HAP-1 (cell line): ENCODE measurements around the gene DDX20.

Experiments
- DNase-seq, 2 experiments: peaks; one replicate each; pipeline ENCODE4 v3.0.0-alpha.2; 2016 to 2020; ENCODE audit warnings: low spot score in 2 of 2
- H3K27me3 ChIP-seq: fragments of 250-450 bp; sonication (Bioruptor Pico); 2 replicates; pipeline ENCODE4 v1.5.1; 2020; ENCODE audit warnings: low read depth, mild to moderate bottlenecking, moderate library complexity
- H3K36me3 ChIP-seq: fragments of 250-450 bp; sonication (Bioruptor Pico); replicated peaks from 2 replicates; pipeline ENCODE4 v1.5.1; 2020; ENCODE audit warnings: mild to moderate bottlenecking
- H3K4me1 ChIP-seq: fragments of 250-450 bp; sonication (Bioruptor Pico); 2 replicates; pipeline ENCODE4 v1.5.1; 2020; ENCODE audit warnings: mild to moderate bottlenecking
- H3K4me3 ChIP-seq: fragments of 250-450 bp; sonication (Bioruptor Pico); 2 replicates; pipeline ENCODE4 v1.5.1; 2020; ENCODE audit warnings: mild to moderate bottlenecking, moderate library complexity
- H3K9me3 ChIP-seq: fragments of 250-450 bp; sonication (Bioruptor Pico); 2 replicates; pipeline ENCODE4 v1.5.1; 2020; ENCODE audit warnings: mild to moderate bottlenecking, moderate library complexity
- in situ Hi-C: fragments of 300-500 bp; cut with MboI; formaldehyde crosslinking; loops from 3 replicates; pipeline ENCODE4 v1.14.3; 2020; ENCODE audit warnings: low sequenced_read_pairs, inconsistent platforms, mixed read lengths

DDX20 gene

GRCh38 chr1:111725192-111725591 lies 30.5 kb upstream of the DDX20 start:
- H3K4me1 ChIP-seq: no peaks in the 10 kb centered on the region
- H3K36me3 ChIP-seq: no peaks in the 10 kb centered on the region
- in situ Hi-C loops: no loop called here
- H3K4me3 ChIP-seq: no peak overlapping the region
- H3K9me3 ChIP-seq: no peaks in the 10 kb centered on the region
- DNase-seq: no peak
- H3K27me3 ChIP-seq: no peaks in the 10 kb centered on the region

GRCh38 chr1:111727056-111727455 lies 28.6 kb upstream of the DDX20 start:
- H3K27me3 ChIP-seq: no peaks in the 10 kb centered on the region
- no peaks in the 10 kb centered on the region for H3K4me1 ChIP-seq
- H3K9me3 ChIP-seq: no peaks in the 10 kb centered on the region
- H3K4me3 ChIP-seq: no peak overlapping the region
- no peak for DNase-seq
- H3K36me3 ChIP-seq: no peaks in the 10 kb centered on the region
- in situ Hi-C loops: no loop called here

- H3K9me3 ChIP-seq: no peaks in the 10 kb centered on the region
- no peaks in the 10 kb centered on the region for H3K4me1 ChIP-seq
- H3K4me3 ChIP-seq: no peak overlapping the region
- in situ Hi-C loops: no loop called here
- no peaks in the 10 kb centered on the region for H3K27me3 ChIP-seq
- no peaks in the 10 kb centered on the region for H3K36me3 ChIP-seq
- no peak for DNase-seq
Measured at GRCh38 chr1:111729271-111729921, 26.3 kb upstream of the DDX20 start.

GRCh38 chr1:111729946-111730681 lies 25.6 kb upstream of the DDX20 start:
- no peaks in the 10 kb centered on the region for H3K27me3 ChIP-seq
- no peaks in the 10 kb centered on the region for H3K4me1 ChIP-seq
- H3K36me3 ChIP-seq: no peaks in the 10 kb centered on the region
- no peaks in the 10 kb centered on the region for H3K9me3 ChIP-seq
- DNase-seq: no peak
- H3K4me3 ChIP-seq: no peak overlapping the region
- in situ Hi-C loops: no loop called here

GRCh38 chr1:111730706-111731105 lies 25.0 kb upstream of the DDX20 start:
- no peak for DNase-seq
- no peaks in the 10 kb centered on the region for H3K27me3 ChIP-seq
- no peak overlapping the region for H3K4me3 ChIP-seq
- no peaks in the 10 kb centered on the region for H3K9me3 ChIP-seq
- in situ Hi-C loops: no loop called here
- no peaks in the 10 kb centered on the region for H3K4me1 ChIP-seq
- H3K36me3 ChIP-seq: 0 out of 2 replicates have a peak, but pooled peaks cover 3% of the 10 kb centered on the region

GRCh38 chr1:111731956-111732355 lies 23.7 kb upstream of the DDX20 start:
- no peaks in the 10 kb centered on the region for H3K9me3 ChIP-seq
- no peaks in the 10 kb centered on the region for H3K4me1 ChIP-seq
- no peaks in the 10 kb centered on the region for H3K27me3 ChIP-seq
- DNase-seq: no peak
- no peak overlapping the region for H3K4me3 ChIP-seq
- in situ Hi-C loops: no loop called here
- 0 out of 2 replicates have a peak, but pooled peaks cover 3% of the 10 kb centered on the region for H3K36me3 ChIP-seq

- Histone ChIP-seq H3K4me1 (no peaks in the 10 kb centered on the region; the same call in 1 of the 2 replicates), H3K36me3 (0 out of 2 replicates have a peak, but pooled peaks cover 3% of the 10 kb centered on the region), H3K9me3 (no peaks in the 10 kb centered on the region), H3K4me3 (no peak overlapping the region), H3K27me3 (no peaks in the 10 kb centered on the region)
- in situ Hi-C loops: no loop called here
- no peak for DNase-seq
Measured at GRCh38 chr1:111732718-111733117, 23.0 kb upstream of the DDX20 start.

- Histone ChIP-seq H3K9me3 (no peaks in the 10 kb centered on the region), H3K27me3 (no peaks in the 10 kb centered on the region), H3K4me1 (peaks cover 4% of the 10 kb centered on the region), H3K4me3 (no peak overlapping the region), H3K36me3 (0 out of 2 replicates have a peak, but pooled peaks cover 3% of the 10 kb centered on the region)
- no peak for DNase-seq
- in situ Hi-C loops: no loop called here
Measured at GRCh38 chr1:111733183-111733991, 22.3 kb upstream of the DDX20 start.

GRCh38 chr1:111733992-111734341 lies 21.7 kb upstream of the DDX20 start:
- DNase-seq: no peak
- 0 out of 2 replicates have a peak, but pooled peaks cover 3% of the 10 kb centered on the region for H3K36me3 ChIP-seq
- no peaks in the 10 kb centered on the region for H3K27me3 ChIP-seq
- in situ Hi-C loops: no loop called here
- no peak overlapping the region for H3K4me3 ChIP-seq
- peaks cover 7% of the 10 kb centered on the region for H3K4me1 ChIP-seq
- H3K9me3 ChIP-seq: no peaks in the 10 kb centered on the region

- Histone ChIP-seq H3K36me3 (0 out of 2 replicates have a peak, but pooled peaks cover 3% of the 10 kb centered on the region), H3K9me3 (no peaks in the 10 kb centered on the region), H3K27me3 (no peaks in the 10 kb centered on the region), H3K4me1 (peaks cover 7% of the 10 kb centered on the region), H3K4me3 (no peak overlapping the region)
- in situ Hi-C loops: no loop called here
- no peak for DNase-seq
Measured at GRCh38 chr1:111734426-111734825, 21.3 kb upstream of the DDX20 start.

- DNase-seq: no peak
- peaks cover 11% of the 10 kb centered on the region for H3K4me1 ChIP-seq
- no peak overlapping the region for H3K4me3 ChIP-seq
- H3K27me3 ChIP-seq: no peaks in the 10 kb centered on the region
- H3K9me3 ChIP-seq: no peaks in the 10 kb centered on the region
- in situ Hi-C loops: no loop called here
- 0 out of 2 replicates have a peak, but pooled peaks cover 3% of the 10 kb centered on the region for H3K36me3 ChIP-seq
Measured at GRCh38 chr1:111734856-111735255, 20.8 kb upstream of the DDX20 start.

GRCh38 chr1:111735321-111735720 lies 20.4 kb upstream of the DDX20 start:
- H3K4me1 ChIP-seq: peaks cover 16% of the 10 kb centered on the region
- in situ Hi-C loops: no loop called here
- DNase-seq: no peak

GRCh38 chr1:111735858-111736544 lies 19.7 kb upstream of the DDX20 start:
- Histone ChIP-seq H3K36me3 (0 out of 2 replicates have a peak, but pooled peaks cover 3% of the 10 kb centered on the region), H3K4me3 (no peak overlapping the region), H3K27me3 (no peaks in the 10 kb centered on the region), H3K9me3 (no peaks in the 10 kb centered on the region), H3K4me1 (peaks cover 18% of the 10 kb centered on the region)
- in situ Hi-C loops: no loop called here
- no peak for DNase-seq

More at GRCh38 chr1:111735321-111735720, 20.4 kb upstream of the DDX20 start:
- no peaks in the 10 kb centered on the region for H3K9me3 ChIP-seq
- H3K27me3 ChIP-seq: no peaks in the 10 kb centered on the region
- 0 out of 2 replicates have a peak, but pooled peaks cover 3% of the 10 kb centered on the region for H3K36me3 ChIP-seq
- H3K4me3 ChIP-seq: no peak overlapping the region
